ENCODE measurements around the gene NTNG2. TPM values are rescaled to one million over a fixed set of nuclear protein-coding genes. Genes with fewer than 3 reads are reported as not detected.

NTNG2 gene
- total RNA-seq, 2 experiments from 2014 or later: 2.2 to 2.4 TPM

GRCh38 chr9:132199056-132199455 lies 37.2 kb downstream of the NTNG2 start:
- intact Hi-C loops (cut with micrococcal nuclease): no loop called here
- no peaks in the 10 kb centered on the region for H3K36me3 Mint-ChIP-seq (ENCODE audit: low read depth)
- no peak for DNase-seq
- ATAC-seq: no peak
- no peak overlapping the region for H3K27ac Mint-ChIP-seq
- no peaks in the 10 kb centered on the region for H3K4me1 Mint-ChIP-seq (ENCODE audit: low read depth)
- ChIA-PET CTCF (no interaction called here), POLR2A (no interaction called here)
- no peak for TF ChIP-seq CTCF (IDR thresholded peaks at IDR 0.05)
- H3K9me3 Mint-ChIP-seq: no peaks in the 10 kb centered on the region
- H3K27me3 Mint-ChIP-seq: peaks cover 5% of the 10 kb centered on the region
- H3K4me3 Mint-ChIP-seq: no peak overlapping the region

GRCh38 chr9:132200706-132201105 lies 38.8 kb downstream of the NTNG2 start:
- no peak for TF ChIP-seq CTCF (IDR thresholded peaks at IDR 0.05)
- POLR2A ChIA-PET: no interaction called here
- Mint-ChIP-seq H3K36me3 (ENCODE audit: low read depth) (no peaks in the 10 kb centered on the region), H3K9me3 (peaks cover 6% of the 10 kb centered on the region), H3K27ac (no peak overlapping the region), H3K4me3 (no peak overlapping the region), H3K4me1 (ENCODE audit: low read depth) (no peaks in the 10 kb centered on the region), H3K27me3 (peaks cover 5% of the 10 kb centered on the region)
- CTCF ChIA-PET: no interaction called here
- ATAC-seq: no peak
- no peak for DNase-seq
- intact Hi-C loops (cut with micrococcal nuclease): no loop called here

GRCh38 chr9:132201139-132201538 lies 39.3 kb downstream of the NTNG2 start:
- Mint-ChIP-seq H3K27me3 (peaks cover 5% of the 10 kb centered on the region), H3K4me1 (ENCODE audit: low read depth) (no peaks in the 10 kb centered on the region), H3K27ac (no peak overlapping the region), H3K9me3 (peaks cover 6% of the 10 kb centered on the region), H3K36me3 (ENCODE audit: low read depth) (no peaks in the 10 kb centered on the region), H3K4me3 (no peak overlapping the region)
- TF ChIP-seq CTCF (IDR thresholded peaks at IDR 0.05): no peak
- ATAC-seq: no peak
- DNase-seq: no peak
- intact Hi-C loops (cut with micrococcal nuclease): no loop called here
- POLR2A ChIA-PET: no interaction called here
- CTCF ChIA-PET: no interaction called here

GRCh38 chr9:132201780-132202703 lies 40.2 kb downstream of the NTNG2 start:
- H3K27ac Mint-ChIP-seq: no peak overlapping the region
- CTCF ChIA-PET: no interaction called here
- intact Hi-C loops (cut with micrococcal nuclease): no loop called here
- POLR2A ChIA-PET: no interaction called here
- no peaks in the 10 kb centered on the region for H3K4me1 Mint-ChIP-seq (ENCODE audit: low read depth)
- no peak for DNase-seq
- H3K4me3 Mint-ChIP-seq: no peak overlapping the region
- no peak for TF ChIP-seq CTCF (IDR thresholded peaks at IDR 0.05)
- peaks cover 6% of the 10 kb centered on the region for H3K9me3 Mint-ChIP-seq
- H3K36me3 Mint-ChIP-seq (ENCODE audit: low read depth): no peaks in the 10 kb centered on the region
- ATAC-seq: no peak
- peaks cover 5% of the 10 kb centered on the region for H3K27me3 Mint-ChIP-seq

- ChIA-PET POLR2A (no interaction called here), CTCF (no interaction called here)
- no peak for TF ChIP-seq CTCF (IDR thresholded peaks at IDR 0.05)
- Mint-ChIP-seq H3K27ac (no peak overlapping the region), H3K36me3 (ENCODE audit: low read depth) (no peaks in the 10 kb centered on the region), H3K9me3 (peaks cover 6% of the 10 kb centered on the region), H3K27me3 (peaks cover 6% of the 10 kb centered on the region), H3K4me1 (ENCODE audit: low read depth) (peaks cover 9% of the 10 kb centered on the region), H3K4me3 (no peak overlapping the region)
- DNase-seq (no peak), ATAC-seq (no peak)
- intact Hi-C loops (cut with micrococcal nuclease): no loop called here
Measured at GRCh38 chr9:132204883-132205282, 43.0 kb downstream of the NTNG2 start.
